Effector memory CD4-positive, alpha-beta T cell (primary cell): ENCODE measurements around the gene HCRTR1.
A peak's percentile ranks its signal among the peaks of the same experiment; 100 is the strongest.

ENCODE experiments used
- DNase-seq, 3 donors: peaks; one replicate each; pipeline ENCODE4 v3.0.0-alpha.2; 2020
- H3K27ac ChIP-seq: 2 replicates; pipeline ENCODE4 v1.7.0; 2013; ENCODE audit warnings: mild to moderate bottlenecking, low read length, moderate library complexity; ENCODE audit not compliant: insufficient read depth, poor library complexity, severe bottlenecking
- H3K27me3 ChIP-seq: replicated peaks from 2 replicates; pipeline ENCODE4 v1.7.0; 2013; ENCODE audit warnings: mild to moderate bottlenecking, low read length; ENCODE audit not compliant: insufficient read depth, control insufficient read depth, poor library complexity, severe bottlenecking
- H3K36me3 ChIP-seq: 2 replicates; pipeline ENCODE4 v1.7.0; 2013; ENCODE audit warnings: mild to moderate bottlenecking, low read length, moderate library complexity; ENCODE audit not compliant: control insufficient read depth, insufficient read depth
- H3K4me1 ChIP-seq: 2 replicates; pipeline ENCODE4 v1.7.0; 2013; ENCODE audit warnings: low read length, mild to moderate bottlenecking; ENCODE audit not compliant: control insufficient read depth, insufficient read depth, poor library complexity, severe bottlenecking
- H3K4me3 ChIP-seq: 2 replicates; pipeline ENCODE4 v1.7.0; 2013; ENCODE audit warnings: low read length, low read depth, mild to moderate bottlenecking; ENCODE audit not compliant: insufficient read depth, poor library complexity, severe bottlenecking
- H3K9me3 ChIP-seq: 2 replicates; pipeline ENCODE4 v1.7.0; 2013; ENCODE audit warnings: mild to moderate bottlenecking, low read length, moderate library complexity; ENCODE audit not compliant: control insufficient read depth
- total RNA-seq, 3 donors: gene quantifications; one replicate each; lab custom pipeline; 2026; lab: John Stamatoyannopoulos, UW

Gene HCRTR1
- 0 reads per million in 3 donors for total RNA-seq

GRCh38 chr1:31617218-31617915, at the start of gene HCRTR1:
Gene HCRTR1, plus strand, starts transcription at chr1:31617689. Its CDS starts 1,504 bp downstream, at chr1:31619193.
- H3K36me3 ChIP-seq, result no peaks in the 10 kb centered on the region
- peaks cover 9% of the 10 kb centered on the region for H3K27me3 ChIP-seq
- no peak for DNase-seq
- H3K27ac ChIP-seq, result no peak within 1 kb of the TSS
- peaks cover 10% of the 10 kb centered on the region for H3K4me1 ChIP-seq
- H3K4me3 ChIP-seq, result peak within 1 kb of the TSS; percentile 46
- H3K9me3 ChIP-seq, result no peaks in the 10 kb centered on the region

GRCh38 chr1:31567956-31568570, 49.4 kb upstream of the HCRTR1 start:
- Histone ChIP-seq H3K36me3 (no peaks in the 10 kb centered on the region), H3K27me3 (no peaks in the 10 kb centered on the region), H3K27ac (no peak overlapping the region), H3K4me3 (no peak overlapping the region), H3K9me3 (no peaks in the 10 kb centered on the region), H3K4me1 (no peaks in the 10 kb centered on the region)
- no peak for DNase-seq

GRCh38 chr1:31568895-31569595, 48.4 kb upstream of the HCRTR1 start:
- Histone ChIP-seq H3K4me1 (no peaks in the 10 kb centered on the region), H3K9me3 (no peaks in the 10 kb centered on the region), H3K4me3 (no peak overlapping the region), H3K27me3 (no peaks in the 10 kb centered on the region), H3K36me3 (no peaks in the 10 kb centered on the region), H3K27ac (no peak overlapping the region)
- DNase-seq, result no peak

GRCh38 chr1:31569596-31570173, 47.8 kb upstream of the HCRTR1 start:
- Histone ChIP-seq H3K27me3 (no peaks in the 10 kb centered on the region), H3K27ac (no peak overlapping the region), H3K4me3 (no peak overlapping the region), H3K4me1 (no peaks in the 10 kb centered on the region), H3K36me3 (no peaks in the 10 kb centered on the region), H3K9me3 (no peaks in the 10 kb centered on the region)
- no peak for DNase-seq

GRCh38 chr1:31570228-31570627, 47.3 kb upstream of the HCRTR1 start:
- Histone ChIP-seq H3K36me3 (no peaks in the 10 kb centered on the region), H3K9me3 (no peaks in the 10 kb centered on the region), H3K4me3 (no peak overlapping the region), H3K4me1 (no peaks in the 10 kb centered on the region), H3K27ac (no peak overlapping the region), H3K27me3 (no peaks in the 10 kb centered on the region)
- no peak for DNase-seq

GRCh38 chr1:31570906-31571305, 46.6 kb upstream of the HCRTR1 start:
- H3K27ac ChIP-seq, result no peak overlapping the region
- H3K27me3 ChIP-seq, result no peaks in the 10 kb centered on the region

GRCh38 chr1:31571340-31572295, 45.9 kb upstream of the HCRTR1 start:
- no peak for DNase-seq
- Histone ChIP-seq H3K27me3 (no peaks in the 10 kb centered on the region), H3K9me3 (no peaks in the 10 kb centered on the region), H3K36me3 (no peaks in the 10 kb centered on the region), H3K4me1 (no peaks in the 10 kb centered on the region), H3K27ac (no peak overlapping the region), H3K4me3 (no peak overlapping the region)

More at GRCh38 chr1:31570906-31571305, 46.6 kb upstream of the HCRTR1 start:
- Histone ChIP-seq H3K4me3 (no peak overlapping the region), H3K4me1 (no peaks in the 10 kb centered on the region), H3K36me3 (no peaks in the 10 kb centered on the region), H3K9me3 (no peaks in the 10 kb centered on the region)
- no peak for DNase-seq

GRCh38 chr1:31572323-31573104, 45.0 kb upstream of the HCRTR1 start:
- no peak overlapping the region for H3K4me3 ChIP-seq
- H3K9me3 ChIP-seq, result no peaks in the 10 kb centered on the region
- H3K4me1 ChIP-seq, result no peaks in the 10 kb centered on the region
- H3K27me3 ChIP-seq, result no peaks in the 10 kb centered on the region
- no peak overlapping the region for H3K27ac ChIP-seq
- no peaks in the 10 kb centered on the region for H3K36me3 ChIP-seq
- DNase-seq, result no peak

- Histone ChIP-seq H3K9me3 (no peaks in the 10 kb centered on the region), H3K36me3 (no peaks in the 10 kb centered on the region), H3K27me3 (no peaks in the 10 kb centered on the region), H3K4me3 (no peak overlapping the region), H3K4me1 (no peaks in the 10 kb centered on the region), H3K27ac (no peak overlapping the region)
- DNase-seq, result no peak
Measured at GRCh38 chr1:31573261-31573660, 44.2 kb upstream of the HCRTR1 start.
